Measurements from ENCODE around the gene RNASE8. TPM values are rescaled to one million over a fixed set of nuclear protein-coding genes. Genes with fewer than 3 reads are reported as not detected.
"Not testable (repeated sequence)": the region's sequence is repeated elsewhere in the genome, so short reads cannot be mapped to it uniquely, and the experiment has no call there.

RNASE8 gene
- total RNA-seq, 1 donor from 2014 or later = not detected

GRCh38 chr14:21026274-21026987 is 31.2 kb upstream of the RNASE8 start:
- DNase-seq (ENCODE audit: low spot score) = no peak
- intact Hi-C loops (cut with DNase I) = no loop called here

GRCh38 chr14:21026988-21027315 is 30.7 kb upstream of the RNASE8 start:
- DNase-seq (ENCODE audit: low spot score) = no peak
- intact Hi-C loops (cut with DNase I) = no loop called here

- intact Hi-C loops (cut with DNase I) = no loop called here
- DNase-seq (ENCODE audit: low spot score) = no peak
Observed at GRCh38 chr14:21029917-21030316, 27.7 kb upstream of the RNASE8 start, which contains the start of gene TPPP2. Gene TPPP2, plus strand, starts transcription at chr14:21030217. Its CDS starts 365 bp downstream, at chr14:21030582.

GRCh38 chr14:21030531-21030930 is 27.1 kb upstream of the RNASE8 start:
- intact Hi-C loops (cut with DNase I) = no loop called here
- DNase-seq (ENCODE audit: low spot score) = no peak

- intact Hi-C loops (cut with DNase I) = no loop called here
- DNase-seq (ENCODE audit: low spot score) = no peak
Observed at GRCh38 chr14:21032326-21033132, 25.1 kb upstream of the RNASE8 start.

- DNase-seq (ENCODE audit: low spot score) = no peak
- intact Hi-C loops (cut with DNase I) = no loop called here
Observed at GRCh38 chr14:21033133-21033698, 24.4 kb upstream of the RNASE8 start.

GRCh38 chr14:21034707-21035106 is 22.9 kb upstream of the RNASE8 start, which contains the start of gene RNASE13:
Gene RNASE13, minus strand, starts transcription at chr14:21034807. Its CDS starts 519 bp downstream, at chr14:21034288.
- DNase-seq (ENCODE audit: low spot score) = no peak
- intact Hi-C loops (cut with DNase I) = loop anchor here (5.0 kb wide), 1 partner anchor 337 kb away; no protein-coding TSS in a partner anchor

- intact Hi-C loops (cut with DNase I) = loop anchor here (5.0 kb wide), 1 partner anchor 339 kb away; no protein-coding TSS in a partner anchor
- DNase-seq (ENCODE audit: low spot score) = no peak
Observed at GRCh38 chr14:21036751-21037150, 20.9 kb upstream of the RNASE8 start.

GRCh38 chr14:21037156-21037555 is 20.5 kb upstream of the RNASE8 start:
- intact Hi-C loops (cut with DNase I) = loop anchor here (5.0 kb wide), 1 partner anchor 340 kb away; no protein-coding TSS in a partner anchor
- no peak for DNase-seq (ENCODE audit: low spot score)

GRCh38 chr14:21038441-21039422 is 18.9 kb upstream of the RNASE8 start:
- DNase-seq (ENCODE audit: low spot score) = peak; percentile 90
- intact Hi-C loops (cut with DNase I) = loop anchor here (5.0 kb wide), 1 partner anchor 341 kb away; no protein-coding TSS in a partner anchor

- intact Hi-C loops (cut with DNase I) = loop anchor here (1.0 to 5.0 kb wide), 3 partner anchors 25 to 342 kb away; no protein-coding TSS in a partner anchor
- no peak for DNase-seq (ENCODE audit: low spot score)
Observed at GRCh38 chr14:21039585-21040369, 17.8 kb upstream of the RNASE8 start.

- intact Hi-C loops (cut with DNase I) = loop anchor here (1.0 to 5.0 kb wide), 2 partner anchors 26 to 183 kb away; no protein-coding TSS in a partner anchor
- DNase-seq (ENCODE audit: low spot score) = no peak
Observed at GRCh38 chr14:21040370-21040925, 17.2 kb upstream of the RNASE8 start.

- intact Hi-C loops (cut with DNase I) = loop anchor here (1.0 to 5.0 kb wide), 2 partner anchors 27 to 184 kb away; no protein-coding TSS in a partner anchor
- DNase-seq (ENCODE audit: low spot score) = not testable (repeated sequence)
Observed at GRCh38 chr14:21040941-21041340, 16.7 kb upstream of the RNASE8 start.

- DNase-seq (ENCODE audit: low spot score) = no peak
- intact Hi-C loops (cut with DNase I) = loop anchor here (5.0 kb wide), 1 partner anchor 185 kb away; no protein-coding TSS in a partner anchor
Observed at GRCh38 chr14:21041676-21042433, 15.8 kb upstream of the RNASE8 start, which contains the start of gene RNASE7. Gene RNASE7, plus strand, starts transcription at chr14:21042362. Its CDS starts 631 bp downstream, at chr14:21042993.

- no peak for DNase-seq (ENCODE audit: low spot score)
- intact Hi-C loops (cut with DNase I) = loop anchor here (5.0 kb wide), 1 partner anchor 186 kb away; no protein-coding TSS in a partner anchor
Observed at GRCh38 chr14:21042918-21043317, 14.7 kb upstream of the RNASE8 start.

GRCh38 chr14:21043387-21043973 is 14.1 kb upstream of the RNASE8 start:
- intact Hi-C loops (cut with DNase I) = loop anchor here (5.0 kb wide), 1 partner anchor 186 kb away; no protein-coding TSS in a partner anchor
- no peak for DNase-seq (ENCODE audit: low spot score)
